CD4-positive, alpha-beta memory T cell (primary cell): Measurements from ENCODE around the gene B4GALNT3. TPM values are rescaled to one million over a fixed set of nuclear protein-coding genes. Genes with fewer than 3 reads are reported as not detected.
A peak's percentile ranks its signal among the peaks of the same experiment; 100 is the strongest.

Source experiments
- CTCF ChIA-PET: fragments of 350-600 bp; sonication (Branson Sonifier 250); formaldehyde crosslinking; loops from one replicate; lab custom pipeline; 2021; ENCODE audit warnings: inconsistent platforms; ENCODE audit not compliant: partially characterized antibody; lab: Charles Lee
- POLR2A ChIA-PET: fragments of 350-600 bp; sonication (Branson Sonifier 250); formaldehyde crosslinking; loops from one replicate; lab custom pipeline; 2021; ENCODE audit not compliant: partially characterized antibody; lab: Charles Lee
- DNase-seq, 5 donors: peaks; one replicate each; pipeline versions ENCODE4 v3.0.0 to v3.0.0-alpha.2; 2020 to 2022; ENCODE audit warnings: mixed read lengths in 1 of 5
- H3K27ac ChIP-seq: one replicate; pipeline ENCODE4 v1.7.0; 2013; ENCODE audit warnings: low read depth, low read length
- H3K27me3 ChIP-seq: 2 replicates; pipeline ENCODE4 v1.7.0; 2013; ENCODE audit warnings: mild to moderate bottlenecking, low read length, moderate library complexity; ENCODE audit not compliant: insufficient read depth
- H3K36me3 ChIP-seq: 2 replicates; pipeline ENCODE4 v1.7.0; 2013; ENCODE audit warnings: mild to moderate bottlenecking, low read length, moderate library complexity; ENCODE audit not compliant: insufficient read depth
- H3K4me1 ChIP-seq: 2 replicates; pipeline ENCODE4 v1.7.0; 2013; ENCODE audit warnings: mild to moderate bottlenecking, low read length, moderate library complexity; ENCODE audit not compliant: insufficient read depth
- H3K4me3 ChIP-seq, 2 donors: one replicate each; pipeline ENCODE4 v1.7.0; 2013; ENCODE audit warnings: low read length in 2 of 2, mild to moderate bottlenecking in 1 of 2
- H3K9me3 ChIP-seq, 2 donors: one replicate each; pipeline ENCODE4 v1.7.0; 2013; ENCODE audit warnings: low read length in 2 of 2, control low read depth in 1 of 2; ENCODE audit not compliant: control insufficient read depth in 1 of 2
- H3K27ac Mint-ChIP-seq, 7 donors: one replicate each; pipeline ENCODE4 v1.8.0; 2020 to 2021; ENCODE audit warnings: mixed read lengths in 7 of 7, mild to moderate bottlenecking in 6 of 7, inconsistent platforms in 3 of 7, moderate library complexity in 3 of 7
- H3K27me3 Mint-ChIP-seq, 2 donors: one replicate each; pipeline ENCODE4 v1.8.0; 2020 to 2021; ENCODE audit warnings: mixed read lengths in 2 of 2
- H3K36me3 Mint-ChIP-seq, 2 donors: one replicate each; pipeline ENCODE4 v1.8.0; 2020 to 2021; ENCODE audit warnings: mixed read lengths in 2 of 2, inconsistent platforms in 1 of 2, mild to moderate bottlenecking in 1 of 2
- H3K4me1 Mint-ChIP-seq, 4 donors: one replicate each; pipeline ENCODE4 v1.8.0; 2020 to 2021; ENCODE audit warnings: mixed read lengths in 4 of 4, mild to moderate bottlenecking in 1 of 4
- H3K4me3 Mint-ChIP-seq, 8 donors: one replicate each; pipeline ENCODE4 v1.8.0; 2020 to 2021; ENCODE audit warnings: mixed read lengths in 8 of 8, mild to moderate bottlenecking in 7 of 8, moderate library complexity in 6 of 8, inconsistent platforms in 3 of 8
- H3K9me3 Mint-ChIP-seq, 8 donors: one replicate each; pipeline ENCODE4 v1.8.0; 2020 to 2021; ENCODE audit warnings: mixed read lengths in 8 of 8, mild to moderate bottlenecking in 5 of 8, inconsistent platforms in 3 of 8, moderate library complexity in 1 of 8
- intact Hi-C: fragments of 100-400 bp; cut with micrococcal nuclease; formaldehyde crosslinking; loops from one replicate; pipeline ENCODE4 v1.15.1; 2023
- polyA plus RNA-seq, 2 donors: library from polyadenylated mRNA; unstranded; fragments of 300-500 nt; fragmentation: Illumina TruSeq; gene quantifications; one replicate each; pipeline ENCODE4 v1.2.3, GENCODE V29; 2021
- total RNA-seq, 2 experiments: library from RNA; stranded (reverse); gene quantifications; one replicate each; pipeline ENCODE4 v1.2.3, GENCODE V29; 2021

The B4GALNT3 gene
- total and polyA plus RNA-seq, 4 experiments from 2014 or later, result 0.18 to 4.8 (median 2.4) TPM

DNA sequence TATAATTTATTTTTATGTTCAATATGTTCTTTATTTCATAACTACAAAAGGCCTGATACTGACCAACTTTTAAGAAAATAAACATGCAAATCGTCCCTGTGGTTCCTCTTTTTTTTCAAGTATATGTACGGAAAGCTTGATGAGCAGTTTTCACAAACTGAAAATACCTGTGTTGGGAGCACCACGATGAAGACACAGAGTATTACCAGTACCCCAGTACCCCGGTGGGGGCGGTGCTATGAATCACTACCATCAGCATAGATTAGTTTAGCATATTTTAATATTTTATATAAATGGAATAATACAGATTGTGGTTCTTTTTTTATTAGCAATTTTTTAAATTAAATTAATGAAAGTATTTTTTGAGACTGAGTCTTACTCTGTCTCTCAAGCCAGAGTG is 7.0 kb downstream of the B4GALNT3 start:
- no peaks in the 10 kb centered on the region for H3K27me3 ChIP-seq
- no peaks in the 10 kb centered on the region for H3K36me3 ChIP-seq
- no peaks in the 10 kb centered on the region for H3K36me3 Mint-ChIP-seq
- ChIA-PET POLR2A (no interaction called here), CTCF (interaction anchor here (2.7 kb wide), 1 partner anchor 12 kb away, joined by 14 read pairs; no protein-coding TSS in a partner anchor)
- no peaks in the 10 kb centered on the region for H3K9me3 Mint-ChIP-seq
- H3K4me1 ChIP-seq, result no peaks in the 10 kb centered on the region
- no peak overlapping the region for H3K27ac ChIP-seq
- no peak overlapping the region for H3K4me3 ChIP-seq
- DNase-seq, result no peak
- intact Hi-C loops, result no loop called here
- H3K4me1 Mint-ChIP-seq, result peaks cover 6 to 18% (median 11%) of the 10 kb centered on the region in 4 donors
- H3K4me3 Mint-ChIP-seq, result no peak overlapping the region
- H3K27ac Mint-ChIP-seq, result no peak overlapping the region
- H3K9me3 ChIP-seq, result no peaks in the 10 kb centered on the region
- peaks cover 0 to under 1% of the 10 kb centered on the region in 2 donors for H3K27me3 Mint-ChIP-seq

DNA sequence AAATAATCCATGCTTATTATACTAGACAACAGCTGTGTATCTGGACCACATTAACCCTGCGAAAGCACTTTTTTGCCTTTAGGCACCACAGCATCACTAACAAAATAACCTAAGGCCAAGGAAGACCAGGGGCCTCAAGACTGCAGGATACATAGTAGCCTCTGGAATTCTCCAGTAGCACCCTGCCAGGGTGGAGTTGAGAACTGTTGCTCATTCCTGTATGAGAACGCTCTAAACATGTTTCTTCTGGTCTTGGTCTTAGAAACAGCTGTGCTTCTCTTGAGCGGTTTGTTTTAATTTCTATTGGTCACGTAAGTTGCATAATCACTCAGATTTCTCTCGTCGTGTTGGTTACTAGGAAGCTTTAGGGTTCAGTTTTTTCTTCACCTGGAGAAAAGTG is 7.9 kb downstream of the B4GALNT3 start:
- H3K36me3 ChIP-seq, result no peaks in the 10 kb centered on the region
- no peak overlapping the region for H3K4me3 ChIP-seq
- Mint-ChIP-seq H3K36me3 (no peaks in the 10 kb centered on the region), H3K4me1 (peaks cover 6 to 10% (median 7%) of the 10 kb centered on the region in 4 donors), H3K27ac (no peak overlapping the region), H3K27me3 (peaks cover 0 to 3% of the 10 kb centered on the region in 2 donors), H3K9me3 (no peaks in the 10 kb centered on the region), H3K4me3 (no peak overlapping the region)
- ChIA-PET CTCF (interaction anchor here (2.7 kb wide), 1 partner anchor 13 kb away, joined by 14 read pairs; no protein-coding TSS in a partner anchor), POLR2A (no interaction called here)
- H3K9me3 ChIP-seq, result no peaks in the 10 kb centered on the region
- H3K27ac ChIP-seq, result no peak overlapping the region
- DNase-seq, result no peak
- H3K4me1 ChIP-seq, result no peaks in the 10 kb centered on the region
- intact Hi-C loops, result no loop called here
- H3K27me3 ChIP-seq, result no peaks in the 10 kb centered on the region

DNA sequence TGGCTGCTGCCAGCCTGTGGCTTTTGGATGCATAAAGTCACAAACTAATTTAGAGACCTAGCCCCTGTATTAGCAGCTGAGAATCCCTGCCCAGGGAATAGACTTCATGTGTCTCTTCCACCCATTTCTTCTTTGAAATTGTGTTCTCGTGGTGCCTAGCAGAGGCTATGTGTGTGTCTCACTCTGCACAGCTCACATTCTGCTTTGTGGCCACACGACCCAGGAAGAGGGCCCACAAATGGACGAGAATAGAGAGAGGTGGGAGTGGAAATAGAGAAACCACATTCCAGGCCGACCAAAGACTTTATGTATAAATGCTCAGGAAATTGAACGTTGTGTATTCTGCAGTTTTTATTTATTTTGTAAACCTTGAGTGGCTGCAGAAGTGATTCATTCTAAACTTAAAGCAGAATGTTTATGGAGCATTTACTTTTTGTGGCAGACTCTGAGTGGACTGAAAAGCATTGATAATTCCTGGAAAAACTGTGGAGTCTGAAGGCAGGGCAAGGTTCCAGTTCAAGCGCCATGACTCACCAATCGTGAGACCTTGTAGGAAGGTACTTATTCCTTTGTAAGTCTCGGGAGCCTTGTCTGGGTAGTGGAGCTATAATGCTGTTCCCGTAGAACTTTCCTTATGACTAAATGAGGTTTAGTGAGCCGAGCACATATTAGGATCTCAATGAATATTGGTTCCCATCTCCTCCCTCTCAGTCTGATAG is 9.1 kb downstream of the B4GALNT3 start:
- intact Hi-C loops, result no loop called here
- Mint-ChIP-seq H3K36me3 (peaks cover 0 to 3% of the 10 kb centered on the region in 2 donors), H3K4me1 (peaks cover 0 to 2% (median under 1%) of the 10 kb centered on the region in 4 donors), H3K27me3 (peaks cover 0 to 7% of the 10 kb centered on the region in 2 donors), H3K4me3 (no peak overlapping the region), H3K27ac (peak overlapping the region in 1 of 7 donors; percentile 22), H3K9me3 (no peaks in the 10 kb centered on the region)
- H3K4me3 ChIP-seq, result no peak overlapping the region
- DNase-seq, result no peak
- H3K27ac ChIP-seq, result no peak overlapping the region
- POLR2A ChIA-PET, result no interaction called here
- CTCF ChIA-PET, result interaction anchor here (2.7 kb wide), 1 partner anchor 14 kb away, joined by 14 read pairs; no protein-coding TSS in a partner anchor
- no peaks in the 10 kb centered on the region for H3K36me3 ChIP-seq
- no peaks in the 10 kb centered on the region for H3K9me3 ChIP-seq
- H3K4me1 ChIP-seq, result no peaks in the 10 kb centered on the region
- no peaks in the 10 kb centered on the region for H3K27me3 ChIP-seq

DNA sequence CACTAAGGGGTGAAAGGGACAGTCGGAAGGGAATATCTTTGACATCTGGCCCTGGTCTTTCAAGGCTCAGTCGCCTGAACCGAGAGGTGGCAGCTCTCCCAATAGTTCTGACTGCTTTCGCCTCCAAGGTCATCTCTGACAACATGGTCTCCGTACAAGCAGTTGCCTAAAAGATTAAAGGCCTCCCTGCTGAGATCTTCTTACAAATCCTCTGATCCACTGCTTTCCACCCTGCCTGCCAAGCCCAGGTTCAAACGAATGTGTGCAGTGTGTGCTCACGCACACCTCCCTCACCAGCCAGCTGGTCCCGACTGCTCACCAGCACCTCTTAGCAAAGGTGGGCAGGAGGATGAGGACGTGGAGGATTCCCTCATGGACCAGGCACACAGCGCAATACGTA is 10.4 kb downstream of the B4GALNT3 start:
- ChIA-PET POLR2A (no interaction called here), CTCF (no interaction called here)
- no peak overlapping the region for H3K4me3 Mint-ChIP-seq
- H3K4me3 ChIP-seq, result no peak overlapping the region
- H3K27ac Mint-ChIP-seq, result no peak overlapping the region
- H3K4me1 ChIP-seq, result no peaks in the 10 kb centered on the region
- no peaks in the 10 kb centered on the region for H3K36me3 ChIP-seq
- no peak for DNase-seq
- peaks cover 0 to 2% (median 0%) of the 10 kb centered on the region in 4 donors for H3K4me1 Mint-ChIP-seq
- peaks cover 0 to 3% of the 10 kb centered on the region in 2 donors for H3K36me3 Mint-ChIP-seq
- no peaks in the 10 kb centered on the region for H3K9me3 Mint-ChIP-seq
- H3K9me3 ChIP-seq, result no peaks in the 10 kb centered on the region
- no peaks in the 10 kb centered on the region for H3K27me3 ChIP-seq
- no peak overlapping the region for H3K27ac ChIP-seq
- peaks cover 2 to 8% of the 10 kb centered on the region in 2 donors for H3K27me3 Mint-ChIP-seq
- intact Hi-C loops, result no loop called here

DNA sequence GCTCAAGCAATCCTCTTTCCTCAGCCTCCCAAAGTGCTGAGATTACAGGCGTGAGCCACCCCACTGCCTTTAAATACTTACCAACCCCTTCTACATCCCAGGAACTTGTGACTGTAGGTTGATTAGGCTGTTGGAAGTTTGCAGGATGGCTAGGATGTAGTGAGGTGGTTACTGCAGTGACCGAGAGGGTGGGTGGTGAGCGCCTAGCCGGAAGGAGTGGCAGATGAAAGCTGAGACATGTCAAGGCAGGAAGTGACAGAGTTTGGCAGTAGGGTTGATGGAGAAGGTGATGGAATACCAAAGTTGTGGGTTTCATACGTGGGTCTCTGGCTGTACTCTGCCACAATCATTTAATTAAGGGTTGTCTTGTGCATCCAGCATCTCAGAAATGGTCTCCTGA is 13.5 kb downstream of the B4GALNT3 start:
- H3K27ac Mint-ChIP-seq, result no peak overlapping the region
- peaks cover 0 to 3% (median under 1%) of the 10 kb centered on the region in 4 donors for H3K4me1 Mint-ChIP-seq
- Histone ChIP-seq H3K9me3 (no peaks in the 10 kb centered on the region), H3K4me1 (no peaks in the 10 kb centered on the region), H3K27me3 (no peaks in the 10 kb centered on the region), H3K36me3 (no peaks in the 10 kb centered on the region), H3K27ac (no peak overlapping the region), H3K4me3 (no peak overlapping the region)
- no peaks in the 10 kb centered on the region for H3K9me3 Mint-ChIP-seq
- H3K27me3 Mint-ChIP-seq, result peaks cover 9 to 11% of the 10 kb centered on the region in 2 donors
- DNase-seq, result no peak
- H3K4me3 Mint-ChIP-seq, result no peak overlapping the region
- ChIA-PET POLR2A (no interaction called here), CTCF (no interaction called here)
- H3K36me3 Mint-ChIP-seq, result peaks cover 0 to 11% of the 10 kb centered on the region in 2 donors
- intact Hi-C loops, result no loop called here

DNA sequence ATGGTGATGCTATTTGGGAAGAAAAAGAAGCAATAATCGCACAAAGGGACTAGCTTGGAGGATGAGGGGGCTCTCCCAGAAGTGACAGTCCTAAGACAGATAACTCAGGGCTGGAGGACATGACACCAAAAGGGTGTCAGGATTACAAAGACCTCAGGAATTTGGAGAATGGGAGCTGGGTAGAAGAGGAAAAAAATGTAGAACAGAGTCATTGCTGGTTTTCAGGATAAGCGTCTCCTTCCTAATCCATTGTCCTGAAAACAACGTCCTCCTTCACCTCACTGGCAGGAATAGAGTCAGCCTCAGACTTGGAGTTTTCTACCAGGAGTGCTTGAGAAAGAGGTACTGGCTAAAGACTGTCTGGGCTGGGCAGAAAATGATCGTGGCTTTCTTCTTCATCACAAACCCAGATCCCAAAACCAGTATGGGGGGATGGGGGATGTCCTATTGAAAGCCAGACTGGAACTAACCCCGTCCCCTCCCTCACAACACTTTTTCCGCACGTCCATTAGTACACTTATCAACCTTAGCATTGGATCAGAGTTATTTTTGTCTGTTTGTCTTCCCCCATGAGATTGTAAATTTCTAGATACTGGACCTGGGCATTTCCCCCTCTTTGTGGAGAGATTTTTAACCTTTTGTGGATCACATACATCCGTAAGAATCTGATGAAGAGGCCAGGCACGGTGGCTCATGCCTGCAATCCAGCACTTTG is 14.3 kb downstream of the B4GALNT3 start:
- Histone ChIP-seq H3K4me3 (no peak overlapping the region), H3K9me3 (no peaks in the 10 kb centered on the region), H3K4me1 (no peaks in the 10 kb centered on the region), H3K36me3 (no peaks in the 10 kb centered on the region), H3K27me3 (no peaks in the 10 kb centered on the region), H3K27ac (no peak overlapping the region)
- H3K36me3 Mint-ChIP-seq, result peaks cover 0 to 11% of the 10 kb centered on the region in 2 donors
- DNase-seq, result no peak
- peaks cover 0 to 3% (median under 1%) of the 10 kb centered on the region in 4 donors for H3K4me1 Mint-ChIP-seq
- no peak overlapping the region for H3K27ac Mint-ChIP-seq
- no peaks in the 10 kb centered on the region for H3K9me3 Mint-ChIP-seq
- no peak overlapping the region for H3K4me3 Mint-ChIP-seq
- H3K27me3 Mint-ChIP-seq, result peaks cover 9 to 13% of the 10 kb centered on the region in 2 donors
- ChIA-PET POLR2A (no interaction called here), CTCF (no interaction called here)
- intact Hi-C loops, result no loop called here

DNA sequence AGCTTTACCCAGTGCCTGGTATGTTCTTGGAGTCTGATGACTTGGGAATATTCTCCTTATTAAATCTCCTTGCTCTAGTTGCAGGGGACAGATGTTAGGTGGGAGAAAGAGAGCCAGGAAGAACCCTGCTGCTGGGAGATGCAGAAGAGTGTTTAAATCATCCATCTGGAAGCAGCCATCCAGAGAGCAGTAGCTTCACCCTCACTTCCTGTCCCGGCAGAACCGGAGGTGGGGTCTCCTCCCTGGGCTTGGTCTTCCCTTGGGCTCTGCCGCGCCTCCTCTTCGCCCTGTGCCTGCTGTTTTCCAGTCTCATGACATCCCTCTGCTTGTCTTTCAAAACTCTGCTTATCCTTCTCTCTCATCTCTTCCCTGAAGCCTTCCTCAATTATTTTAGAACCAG is 15.5 kb downstream of the B4GALNT3 start:
- H3K27ac ChIP-seq, result no peak overlapping the region
- no peak overlapping the region for H3K4me3 Mint-ChIP-seq
- H3K36me3 Mint-ChIP-seq, result peaks cover 0 to 17% of the 10 kb centered on the region in 2 donors
- POLR2A ChIA-PET, result no interaction called here
- no peaks in the 10 kb centered on the region for H3K4me1 ChIP-seq
- H3K27ac Mint-ChIP-seq, result peak overlapping the region in 3 of 7 donors; percentile 11 to 77 (median 24)
- H3K9me3 ChIP-seq, result no peaks in the 10 kb centered on the region
- no peaks in the 10 kb centered on the region for H3K36me3 ChIP-seq
- H3K9me3 Mint-ChIP-seq, result no peaks in the 10 kb centered on the region
- no peak for DNase-seq
- H3K4me1 Mint-ChIP-seq, result peaks cover 0 to 3% (median under 1%) of the 10 kb centered on the region in 4 donors
- H3K27me3 ChIP-seq, result no peaks in the 10 kb centered on the region
- peaks cover 11 to 15% of the 10 kb centered on the region in 2 donors for H3K27me3 Mint-ChIP-seq
- intact Hi-C loops, result no loop called here
- CTCF ChIA-PET, result no interaction called here
- H3K4me3 ChIP-seq, result no peak overlapping the region
